ENCODE results near the gene NXPH1. TPM values are rescaled to one million over a fixed set of nuclear protein-coding genes. Genes with fewer than 3 reads are reported as not detected.

The NXPH1 gene
- not detected in 2 replicates for total RNA-seq

GRCh38 chr7:8433477-8434289 is at the start of gene NXPH1:
NXPH1 (plus strand) TSS chr7:8433609.
- TF ChIP-seq CTCF (IDR thresholded peaks at IDR 0.05; ENCODE audit: insufficient read depth, low read length, severe bottlenecking) = no peak
- no peak for FAIRE-seq
- Histone ChIP-seq H3K36me3 (ENCODE audit: control insufficient read depth, insufficient read depth, low read length) (no peaks in the 10 kb centered on the region), H3K27me3 (ENCODE audit: control insufficient read depth, insufficient read depth, low read length) (peaks cover 35% of the 10 kb centered on the region), H3K4me3 (ENCODE audit: low read depth, low read length) (no peak within 1 kb of the TSS)
- DNase-seq (ENCODE audit: low read depth) = no peak

GRCh38 chr7:8384901-8385300 is 48.5 kb upstream of the NXPH1 start:
- Histone ChIP-seq H3K36me3 (ENCODE audit: control insufficient read depth, insufficient read depth, low read length) (no peaks in the 10 kb centered on the region), H3K4me3 (ENCODE audit: low read depth, low read length) (no peak overlapping the region), H3K27me3 (ENCODE audit: control insufficient read depth, insufficient read depth, low read length) (no peaks in the 10 kb centered on the region)
- FAIRE-seq (no peak), DNase-seq (ENCODE audit: low read depth) (no peak)
- TF ChIP-seq CTCF (IDR thresholded peaks at IDR 0.05; ENCODE audit: insufficient read depth, low read length, severe bottlenecking) = no peak

- no peaks in the 10 kb centered on the region for H3K27me3 ChIP-seq (ENCODE audit: control insufficient read depth, insufficient read depth, low read length)
- no peak overlapping the region for H3K4me3 ChIP-seq (ENCODE audit: low read depth, low read length)
- DNase-seq (ENCODE audit: low read depth) = peak; percentile 7
- FAIRE-seq = no peak
- H3K36me3 ChIP-seq (ENCODE audit: control insufficient read depth, insufficient read depth, low read length) = no peaks in the 10 kb centered on the region
- no peak for TF ChIP-seq CTCF (IDR thresholded peaks at IDR 0.05; ENCODE audit: insufficient read depth, low read length, severe bottlenecking)
Observed at GRCh38 chr7:8386926-8387550, 46.4 kb upstream of the NXPH1 start.

GRCh38 chr7:8387551-8388256 is 45.7 kb upstream of the NXPH1 start:
- no peak for TF ChIP-seq CTCF (IDR thresholded peaks at IDR 0.05; ENCODE audit: insufficient read depth, low read length, severe bottlenecking)
- Histone ChIP-seq H3K4me3 (ENCODE audit: low read depth, low read length) (no peak overlapping the region), H3K36me3 (ENCODE audit: control insufficient read depth, insufficient read depth, low read length) (no peaks in the 10 kb centered on the region), H3K27me3 (ENCODE audit: control insufficient read depth, insufficient read depth, low read length) (no peaks in the 10 kb centered on the region)
- FAIRE-seq (peak; percentile 50), DNase-seq (ENCODE audit: low read depth) (no peak)

- Histone ChIP-seq H3K4me3 (ENCODE audit: low read depth, low read length) (no peak overlapping the region), H3K27me3 (ENCODE audit: control insufficient read depth, insufficient read depth, low read length) (no peaks in the 10 kb centered on the region), H3K36me3 (ENCODE audit: control insufficient read depth, insufficient read depth, low read length) (no peaks in the 10 kb centered on the region)
- DNase-seq (ENCODE audit: low read depth) = no peak
- no peak for TF ChIP-seq CTCF (IDR thresholded peaks at IDR 0.05; ENCODE audit: insufficient read depth, low read length, severe bottlenecking)
- no peak for FAIRE-seq
Observed at GRCh38 chr7:8388257-8388625, 45.2 kb upstream of the NXPH1 start.

Data from bronchial epithelial cell (primary cell).